ENCODE data around the gene CD5L.

The CD5L gene

GRCh38 chr1:157841708-157842107 lies at the start of gene CD5L:
CD5L (minus strand) TSS chr1:157841808; CDS start chr1:157841701, 107 bp downstream.
- DNase-seq = no peak

- DNase-seq = no peak
Measured at GRCh38 chr1:157882580-157882979, 41.0 kb upstream of the CD5L start.

GRCh38 chr1:157880621-157881020 lies 39.0 kb upstream of the CD5L start:
- no peak for DNase-seq

- peak; percentile 42 for DNase-seq
Measured at GRCh38 chr1:157878059-157878458, 36.5 kb upstream of the CD5L start.

GRCh38 chr1:157870490-157870889 lies 28.9 kb upstream of the CD5L start:
- no peak for DNase-seq

GRCh38 chr1:157868654-157869053 lies 27.0 kb upstream of the CD5L start:
- no peak for DNase-seq

GRCh38 chr1:157862114-157863070 lies 20.8 kb upstream of the CD5L start:
- no peak for DNase-seq

- DNase-seq = no peak
Measured at GRCh38 chr1:157856538-157856937, 14.9 kb upstream of the CD5L start.

GRCh38 chr1:157852476-157852875 lies 10.9 kb upstream of the CD5L start:
- DNase-seq = no peak

GRCh38 chr1:157849229-157849875 lies 7.7 kb upstream of the CD5L start:
- no peak for DNase-seq

- no peak for DNase-seq
Measured at GRCh38 chr1:157844089-157844830, 2.7 kb upstream of the CD5L start.

- no peak for DNase-seq
Measured at GRCh38 chr1:157842939-157843338, 1.3 kb upstream of the CD5L start.

GRCh38 chr1:157838966-157839365 lies 2.6 kb downstream of the CD5L start:
- DNase-seq = no peak

GRCh38 chr1:157834430-157834829 lies 7.2 kb downstream of the CD5L start:
- DNase-seq = no peak

- no peak for DNase-seq
Measured at GRCh38 chr1:157833145-157833544, 8.5 kb downstream of the CD5L start.

GRCh38 chr1:157831968-157832626 lies 9.5 kb downstream of the CD5L start:
- DNase-seq = no peak

- no peak for DNase-seq
Measured at GRCh38 chr1:157830887-157831286, 10.7 kb downstream of the CD5L start.

GRCh38 chr1:157829711-157830110 lies 11.9 kb downstream of the CD5L start:
- no peak for DNase-seq

GRCh38 chr1:157829210-157829609 lies 12.4 kb downstream of the CD5L start:
- no peak for DNase-seq

GRCh38 chr1:157820299-157820698 lies 21.3 kb downstream of the CD5L start:
- DNase-seq = no peak

GRCh38 chr1:157819896-157820295 lies 21.7 kb downstream of the CD5L start, which contains the start of gene FCRL1:
FCRL1 (minus strand) TSS chr1:157820120; CDS start chr1:157820037, 83 bp downstream.
- no peak for DNase-seq

- DNase-seq = no peak
Measured at GRCh38 chr1:157819215-157819614, 22.4 kb downstream of the CD5L start.

- DNase-seq = no peak
Measured at GRCh38 chr1:157813269-157813668, 28.3 kb downstream of the CD5L start.
